Stimulated activated CD8-positive, alpha-beta memory T cell treated with anti-CD3 and anti-CD28 coated beads, Interleukin-4, amount 100 ng/mL, for 4 hours (primary cell): ENCODE data around the gene IL12RB2.

Experiments used
- DNase-seq, 2 donors: peaks; one replicate each; pipeline ENCODE4 v3.0.0-alpha.2; 2020; ENCODE audit warnings: low read depth in 2 of 2, low spot score in 1 of 2

IL12RB2 gene

GRCh38 chr1:67312615-67313014 is 4.9 kb downstream of the IL12RB2 start:
- no peak for DNase-seq

- DNase-seq: no peak
These were observed 6.4 kb downstream of the IL12RB2 start for GRCh38 chr1:67313934-67314671.

GRCh38 chr1:67314696-67315095 is 7.0 kb downstream of the IL12RB2 start:
- DNase-seq: no peak

- no peak for DNase-seq
These were observed 8.7 kb downstream of the IL12RB2 start for GRCh38 chr1:67316180-67316902.

GRCh38 chr1:67316918-67317317 is 9.2 kb downstream of the IL12RB2 start:
- no peak for DNase-seq

GRCh38 chr1:67317803-67318202 is 10.1 kb downstream of the IL12RB2 start:
- DNase-seq: no peak

GRCh38 chr1:67322442-67322841 is 14.8 kb downstream of the IL12RB2 start:
- no peak for DNase-seq

- DNase-seq: no peak
These were observed 15.4 kb downstream of the IL12RB2 start for GRCh38 chr1:67323087-67323486.

- no peak for DNase-seq
These were observed 16.4 kb downstream of the IL12RB2 start for GRCh38 chr1:67324068-67324467.

- no peak for DNase-seq
These were observed 20.3 kb downstream of the IL12RB2 start for GRCh38 chr1:67327864-67328466.

GRCh38 chr1:67332653-67333529 is 25.2 kb downstream of the IL12RB2 start:
- no peak for DNase-seq

- DNase-seq: no peak
These were observed 25.9 kb downstream of the IL12RB2 start for GRCh38 chr1:67333603-67334002.

GRCh38 chr1:67335411-67335810 is 27.7 kb downstream of the IL12RB2 start:
- no peak for DNase-seq

- no peak for DNase-seq
These were observed 28.5 kb downstream of the IL12RB2 start for GRCh38 chr1:67336157-67336556.

- no peak for DNase-seq
These were observed 29.1 kb downstream of the IL12RB2 start for GRCh38 chr1:67336783-67337182.

GRCh38 chr1:67338642-67339041 is 31.0 kb downstream of the IL12RB2 start:
- DNase-seq: no peak

- no peak for DNase-seq
These were observed 32.1 kb downstream of the IL12RB2 start for GRCh38 chr1:67339623-67340343.

- peak in 1 of 2 donors; percentile 18 for DNase-seq
These were observed 34.6 kb downstream of the IL12RB2 start for GRCh38 chr1:67342076-67342890.

- no peak for DNase-seq
These were observed 37.9 kb downstream of the IL12RB2 start for GRCh38 chr1:67345556-67345955.

GRCh38 chr1:67346982-67347381 is 39.3 kb downstream of the IL12RB2 start:
- DNase-seq: no peak
